ENCODE results near the gene RTN4IP1. TPM values are rescaled to one million over a fixed set of nuclear protein-coding genes. Genes with fewer than 3 reads are reported as not detected.

RTN4IP1 gene, protein sequence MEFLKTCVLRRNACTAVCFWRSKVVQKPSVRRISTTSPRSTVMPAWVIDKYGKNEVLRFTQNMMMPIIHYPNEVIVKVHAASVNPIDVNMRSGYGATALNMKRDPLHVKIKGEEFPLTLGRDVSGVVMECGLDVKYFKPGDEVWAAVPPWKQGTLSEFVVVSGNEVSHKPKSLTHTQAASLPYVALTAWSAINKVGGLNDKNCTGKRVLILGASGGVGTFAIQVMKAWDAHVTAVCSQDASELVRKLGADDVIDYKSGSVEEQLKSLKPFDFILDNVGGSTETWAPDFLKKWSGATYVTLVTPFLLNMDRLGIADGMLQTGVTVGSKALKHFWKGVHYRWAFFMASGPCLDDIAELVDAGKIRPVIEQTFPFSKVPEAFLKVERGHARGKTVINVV
- 10 to 100 TPM in 1 of 4 donors, 1 to 10 TPM in 3; 1.6 to 11.1 (median 6.0) TPM for total RNA-seq

DNA sequence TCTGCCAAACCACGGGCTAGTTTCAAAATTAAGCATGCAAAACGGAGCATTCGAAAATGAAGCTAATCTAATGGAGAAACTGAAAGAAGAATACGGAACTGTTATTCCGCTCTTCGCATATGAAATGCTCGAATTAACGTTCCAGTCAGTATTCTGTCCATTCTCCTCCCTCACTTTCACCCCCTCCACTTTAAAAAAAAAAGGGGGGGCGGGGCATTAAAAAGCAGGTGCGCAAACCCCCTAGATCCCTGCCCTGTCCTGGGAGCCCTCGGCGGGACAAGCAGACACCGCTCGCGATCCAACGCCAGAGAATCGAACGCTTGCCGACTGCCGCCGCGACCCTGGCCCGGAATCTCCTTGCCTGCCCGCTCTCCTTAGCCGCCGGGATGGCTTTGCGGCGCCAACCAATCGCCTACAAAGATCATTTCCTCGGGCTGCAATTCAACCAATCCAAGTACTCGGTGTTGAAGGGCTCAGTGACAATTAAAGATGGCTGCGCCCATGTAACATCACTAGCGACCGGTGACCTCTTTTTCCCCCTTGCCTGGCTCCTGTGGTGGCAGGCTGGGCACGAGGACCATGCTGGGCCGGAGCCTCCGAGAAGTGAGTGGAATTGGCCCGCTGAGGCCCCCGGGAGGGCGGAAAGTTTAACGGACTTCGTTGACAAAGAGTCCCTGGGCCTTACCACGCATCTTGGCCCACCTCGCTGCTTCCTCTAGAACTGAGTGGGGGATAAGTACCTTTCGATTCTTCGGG lies at the start of gene RTN4IP1, which contains the start of gene QRSL1:
Gene RTN4IP1, minus strand, starts transcription at position 396 of the 756 bp plus-strand sequence. CDS start 477 bp downstream, outside the sequence.
Gene QRSL1, plus strand, starts transcription at position 476 of the 756 bp plus-strand sequence. Its CDS starts 104 bp downstream, at position 580.
- Histone ChIP-seq H3K4me1 (peaks cover 6 to 28% (median 11%) of the 10 kb centered on the region in 3 donors), H3K36me3 (no peaks in the 10 kb centered on the region), H3K27ac (peak within 1 kb of the TSS; percentile 81 to 88 (median 85)), H3K4me3 (peak within 1 kb of the TSS; percentile 69 to 87 (median 82)), H3K27me3 (no peaks in the 10 kb centered on the region), H3K9me3 (no peaks in the 10 kb centered on the region)
- peak; percentile 20 for DNase-seq
- TF ChIP-seq POLR2A (IDR thresholded peaks at IDR 0.05) (peak in 1 of 4 donors; percentile 40), CTCF (IDR thresholded peaks at IDR 0.05) (peak in 1 of 6 experiments; percentile 18)
- intact Hi-C loops (cut with DNase I): no loop called here
- WGBS, 2 donors: 0 to 1% methylated on average over 25 to 45 of the region's 46 CpGs

GRCh38 chr6:106677282-106677681 lies 48.0 kb upstream of the RTN4IP1 start:
- Histone ChIP-seq H3K36me3 (no peaks in the 10 kb centered on the region), H3K4me1 (peaks cover 0 to 7% (median 0%) of the 10 kb centered on the region in 3 donors), H3K9me3 (no peaks in the 10 kb centered on the region), H3K27ac (no peak overlapping the region), H3K27me3 (no peaks in the 10 kb centered on the region), H3K4me3 (no peak overlapping the region)
- intact Hi-C loops (cut with DNase I): no loop called here
- DNase-seq: no peak
- TF ChIP-seq POLR2A (IDR thresholded peaks at IDR 0.05): no peak
- no peak for TF ChIP-seq CTCF (IDR thresholded peaks at IDR 0.05)
- WGBS, 2 donors: 61 to 73% methylated on average over 3 of the region's 3 CpGs

DNA sequence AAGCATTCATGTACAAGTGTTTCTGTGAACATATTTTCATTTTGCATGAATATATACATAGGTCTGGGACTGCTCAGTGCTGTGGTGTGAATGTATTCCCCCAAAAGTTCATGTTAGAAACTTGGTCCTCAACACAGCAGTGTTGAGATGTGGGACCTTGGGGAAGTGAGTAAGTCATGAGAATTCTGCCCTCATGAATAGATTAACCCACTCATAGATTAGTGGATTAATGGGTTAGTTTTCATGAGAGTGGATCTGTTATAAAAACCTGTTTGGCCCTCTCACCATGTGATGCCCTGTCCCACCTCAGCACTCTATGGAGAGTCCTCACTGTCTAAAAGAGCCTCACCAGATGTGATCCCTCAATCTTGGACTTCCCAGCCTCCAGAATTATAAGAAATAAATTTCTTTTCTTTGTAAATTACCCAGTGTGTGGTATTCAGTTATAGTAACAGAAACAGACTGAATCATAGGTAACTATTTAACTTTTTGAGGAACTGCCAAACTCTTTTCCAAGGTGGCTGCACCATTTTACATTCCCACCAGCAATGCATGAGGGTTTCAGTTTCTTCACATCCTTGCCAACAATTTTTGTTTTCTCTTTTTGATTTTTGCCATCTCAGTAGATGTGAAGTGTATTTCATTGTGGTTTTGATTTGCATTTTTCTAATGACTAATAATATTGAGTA lies 45.4 kb upstream of the RTN4IP1 start:
- no peak for DNase-seq
- Histone ChIP-seq H3K4me1 (peaks cover 0 to 7% (median 0%) of the 10 kb centered on the region in 3 donors), H3K27me3 (no peaks in the 10 kb centered on the region), H3K36me3 (no peaks in the 10 kb centered on the region), H3K9me3 (no peaks in the 10 kb centered on the region), H3K4me3 (no peak overlapping the region), H3K27ac (no peak overlapping the region)
- intact Hi-C loops (cut with DNase I): no loop called here
- TF ChIP-seq CTCF (IDR thresholded peaks at IDR 0.05) (no peak), POLR2A (IDR thresholded peaks at IDR 0.05) (no peak)

DNA sequence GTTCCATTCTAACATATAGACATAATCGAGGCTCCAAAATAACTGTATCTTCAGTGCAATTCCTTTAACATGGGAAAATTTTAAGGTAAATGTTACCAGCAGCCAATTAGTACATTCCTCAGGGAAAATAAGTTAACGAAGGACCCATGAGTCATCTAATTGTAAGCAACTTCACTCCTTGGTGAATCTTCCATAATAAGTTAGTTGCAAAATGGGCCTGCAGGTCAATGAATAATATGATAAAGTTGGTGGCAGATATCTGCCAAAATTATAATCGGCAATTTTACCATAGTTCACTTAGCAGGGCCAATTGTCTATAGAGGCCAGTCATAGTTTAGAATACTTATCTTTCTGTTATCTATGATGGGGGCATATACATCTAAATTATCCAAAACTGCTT lies 42.4 kb upstream of the RTN4IP1 start:
- Histone ChIP-seq H3K27me3 (no peaks in the 10 kb centered on the region), H3K4me1 (no peaks in the 10 kb centered on the region), H3K4me3 (no peak overlapping the region), H3K27ac (no peak overlapping the region), H3K9me3 (no peaks in the 10 kb centered on the region), H3K36me3 (peaks cover 0 to 4% (median 0%) of the 10 kb centered on the region in 3 donors)
- no peak for TF ChIP-seq CTCF (IDR thresholded peaks at IDR 0.05)
- TF ChIP-seq POLR2A (IDR thresholded peaks at IDR 0.05): no peak
- 85 to 88% methylated on average over 3 of the region's 3 CpGs for WGBS, 2 donors
- intact Hi-C loops (cut with DNase I): no loop called here
- DNase-seq: no peak
